MCF 10A (cell line): ENCODE data around the gene BCL2L12. TPM values are rescaled to one million over a fixed set of nuclear protein-coding genes. Genes with fewer than 3 reads are reported as not detected.

Experiments used
- BruUV-seq: library from RNA; stranded (reverse); fragments of 400-500 nt; replicated peaks from 2 replicates; lab custom pipeline; 2021; lab: Mats Ljungman, UMichigan
- CTCF ChIA-PET: fragments of 300-600 bp; sonication (Branson Sonifier 250); formaldehyde crosslinking; extraction: SDS; loops from one replicate; lab custom pipeline; 2021; ENCODE audit warnings: antibody characterized with exemption, inconsistent platforms; lab: Yijun Ruan, JAX
- POLR2A ChIA-PET: fragments of 300-600, 350-650 bp; sonication (Branson Sonifier 250); formaldehyde crosslinking; extraction: SDS; loops from one replicate; lab custom pipeline; 2020; ENCODE audit warnings: antibody characterized with exemption, inconsistent platforms; lab: Yijun Ruan, JAX
- DNase-seq: peaks from one replicate; pipeline ENCODE4 v3.0.0-alpha.2; 2018; ENCODE audit not compliant: unreplicated experiment
- H3K27ac Mint-ChIP-seq: one replicate; pipeline ENCODE4 v1.8.0; 2022; ENCODE audit warnings: mild to moderate bottlenecking, low read depth, mixed read lengths; ENCODE audit not compliant: unreplicated experiment
- H3K27me3 Mint-ChIP-seq: one replicate; pipeline ENCODE4 v1.8.0; 2022; ENCODE audit warnings: mixed read lengths; ENCODE audit not compliant: insufficient read depth, unreplicated experiment
- H3K36me3 Mint-ChIP-seq: one replicate; pipeline ENCODE4 v1.8.0; 2022; ENCODE audit warnings: mild to moderate bottlenecking, moderate library complexity, mixed read lengths; ENCODE audit not compliant: insufficient read depth, unreplicated experiment
- H3K4me1 Mint-ChIP-seq: one replicate; pipeline ENCODE4 v1.8.0; 2022; ENCODE audit warnings: mixed read lengths; ENCODE audit not compliant: insufficient read depth, unreplicated experiment
- H3K4me3 Mint-ChIP-seq: one replicate; pipeline ENCODE4 v1.8.0; 2022; ENCODE audit warnings: mild to moderate bottlenecking, moderate library complexity, mixed read lengths; ENCODE audit not compliant: unreplicated experiment
- H3K9me3 Mint-ChIP-seq: one replicate; pipeline ENCODE4 v1.8.0; 2022; ENCODE audit warnings: mixed read lengths; ENCODE audit not compliant: unreplicated experiment
- intact Hi-C: fragments of 100-400 bp; cut with micrococcal nuclease; formaldehyde crosslinking; loops from 2 replicates; pipeline ENCODE4 v1.14.1; 2022
- total RNA-seq: library from RNA; stranded (reverse); gene quantifications from 2 replicates; pipeline ENCODE4 v1.2.3, GENCODE V29; 2022
- TF ChIP-seq, protein P1 (sequence below): fragments of 200-600 bp; IDR thresholded peaks from one replicate; pipeline ENCODE4 v1.8.0; 2022; ENCODE audit warnings: antibody characterized with exemption, mild to moderate bottlenecking; ENCODE audit not compliant: unreplicated experiment

The BCL2L12 gene
- total RNA-seq, 1 experiment from 2014 or later = 36.0 TPM

DNA sequence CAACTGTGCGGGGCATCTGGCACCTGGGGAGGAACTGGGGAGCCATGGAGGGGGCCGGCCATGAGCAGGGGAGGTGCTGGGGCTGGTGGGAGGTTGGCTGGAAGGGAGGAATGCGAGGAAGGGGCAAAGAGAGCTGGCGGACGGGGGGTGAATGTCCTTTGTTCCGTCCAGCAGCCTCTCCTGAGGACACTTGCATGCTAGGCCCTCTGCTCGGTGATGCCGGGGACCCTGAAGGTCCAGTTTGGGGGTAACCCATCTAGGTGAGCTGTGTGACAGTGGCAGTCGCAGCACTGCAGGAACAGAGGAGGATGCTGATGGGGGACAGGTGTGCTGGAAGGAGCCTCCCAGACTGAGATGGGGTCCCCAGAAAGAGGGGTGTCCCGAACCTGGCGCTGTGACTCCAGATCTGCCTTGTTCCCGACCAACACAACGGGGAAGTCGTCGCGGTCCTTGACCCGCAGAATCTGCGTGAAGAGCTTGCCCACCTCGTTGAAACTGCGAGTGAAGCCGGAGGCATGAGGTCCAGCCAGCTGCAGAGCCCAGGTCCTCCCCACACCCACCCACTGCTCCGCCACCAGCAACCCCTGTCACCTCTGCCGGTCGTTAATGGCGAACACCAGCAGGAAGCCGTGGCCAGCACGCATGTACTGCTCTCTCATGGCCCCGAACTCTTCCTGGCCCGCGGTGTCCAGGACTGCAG is 29.4 kb upstream of the BCL2L12 start:
- Mint-ChIP-seq H3K4me1 (peaks cover 24% of the 10 kb centered on the region), H3K27me3 (no peaks in the 10 kb centered on the region), H3K9me3 (no peaks in the 10 kb centered on the region), H3K36me3 (peaks cover 38% of the 10 kb centered on the region), H3K4me3 (no peak overlapping the region), H3K27ac (peak overlapping the region; percentile 7)
- POLR2A ChIA-PET = interaction anchor here (0.6 to 2.9 kb wide), 5 partner anchors 19 to 347 kb away, joined by 3 to 10 read pairs (median 3); no protein-coding TSS in a partner anchor
- TF ChIP-seq, protein P1, sequence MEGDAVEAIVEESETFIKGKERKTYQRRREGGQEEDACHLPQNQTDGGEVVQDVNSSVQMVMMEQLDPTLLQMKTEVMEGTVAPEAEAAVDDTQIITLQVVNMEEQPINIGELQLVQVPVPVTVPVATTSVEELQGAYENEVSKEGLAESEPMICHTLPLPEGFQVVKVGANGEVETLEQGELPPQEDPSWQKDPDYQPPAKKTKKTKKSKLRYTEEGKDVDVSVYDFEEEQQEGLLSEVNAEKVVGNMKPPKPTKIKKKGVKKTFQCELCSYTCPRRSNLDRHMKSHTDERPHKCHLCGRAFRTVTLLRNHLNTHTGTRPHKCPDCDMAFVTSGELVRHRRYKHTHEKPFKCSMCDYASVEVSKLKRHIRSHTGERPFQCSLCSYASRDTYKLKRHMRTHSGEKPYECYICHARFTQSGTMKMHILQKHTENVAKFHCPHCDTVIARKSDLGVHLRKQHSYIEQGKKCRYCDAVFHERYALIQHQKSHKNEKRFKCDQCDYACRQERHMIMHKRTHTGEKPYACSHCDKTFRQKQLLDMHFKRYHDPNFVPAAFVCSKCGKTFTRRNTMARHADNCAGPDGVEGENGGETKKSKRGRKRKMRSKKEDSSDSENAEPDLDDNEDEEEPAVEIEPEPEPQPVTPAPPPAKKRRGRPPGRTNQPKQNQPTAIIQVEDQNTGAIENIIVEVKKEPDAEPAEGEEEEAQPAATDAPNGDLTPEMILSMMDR = no peak
- BruUV-seq = no TSS peak
- CTCF ChIA-PET = interaction anchor here (0.6 to 0.9 kb wide), 5 partner anchors 20 to 269 kb away, joined by 3 read pairs; no protein-coding TSS in a partner anchor
- intact Hi-C loops = no loop called here
- no peak for DNase-seq

DNA sequence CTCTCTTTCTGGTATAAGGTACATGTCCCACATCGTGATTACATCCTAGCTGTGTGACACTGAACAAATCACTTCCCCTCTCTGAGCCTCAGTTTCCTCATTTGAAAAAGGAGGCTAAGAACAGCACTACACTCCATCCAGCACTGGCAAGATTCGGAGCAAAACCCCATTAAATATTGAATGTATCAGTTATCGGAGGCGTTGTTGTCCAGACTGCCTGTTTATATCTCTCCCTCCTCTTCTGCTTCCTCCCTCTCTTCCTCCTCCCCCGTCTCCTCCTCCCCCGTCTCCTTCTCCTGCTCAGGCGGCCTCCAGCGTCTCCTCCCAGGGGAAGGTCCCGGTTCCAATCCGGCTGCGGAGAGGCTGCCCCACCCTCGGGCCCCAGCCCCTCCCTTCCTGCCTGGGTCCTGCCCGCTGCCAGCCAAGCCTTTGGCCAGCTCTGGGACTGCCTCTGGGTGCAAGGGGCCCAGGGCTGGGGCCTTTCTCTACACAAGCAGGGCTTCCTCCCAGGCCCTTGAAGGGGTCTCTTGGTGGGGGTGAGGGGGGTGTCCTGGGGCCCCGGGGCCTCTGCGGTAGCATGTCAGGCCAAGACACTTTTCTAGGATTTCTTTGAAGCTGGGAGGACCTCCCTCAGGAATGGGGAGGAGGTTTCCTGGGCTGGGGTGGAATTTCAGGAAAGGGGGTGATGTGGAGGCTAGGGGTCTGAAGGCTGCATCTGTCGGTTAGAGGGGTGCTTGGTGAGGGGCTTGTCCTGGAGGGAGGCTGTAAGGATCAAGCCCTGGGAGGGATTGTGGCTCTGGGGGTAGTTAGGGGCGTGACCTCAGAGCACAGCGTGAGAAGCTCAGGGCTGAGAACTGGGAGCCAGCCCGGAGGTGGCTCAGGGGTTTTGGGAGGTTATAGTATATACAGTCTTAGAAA is 27.7 kb upstream of the BCL2L12 start:
- intact Hi-C loops = no loop called here
- CTCF ChIA-PET = interaction anchor here (0.6 to 0.7 kb wide), 3 partner anchors 18 to 308 kb away, joined by 3 to 4 read pairs (median 3); no protein-coding TSS in a partner anchor
- H3K4me1 Mint-ChIP-seq = peaks cover 30% of the 10 kb centered on the region
- TF ChIP-seq, protein P1 = no peak
- DNase-seq = peak; percentile 93
- no peaks in the 10 kb centered on the region for H3K9me3 Mint-ChIP-seq
- H3K27ac Mint-ChIP-seq = peak overlapping the region; percentile 95
- no TSS peak for BruUV-seq
- H3K27me3 Mint-ChIP-seq = no peaks in the 10 kb centered on the region
- peaks cover 32% of the 10 kb centered on the region for H3K36me3 Mint-ChIP-seq
- POLR2A ChIA-PET = interaction anchor here (0.6 to 7.5 kb wide), 12 partner anchors 20 to 796 kb away, joined by 3 to 136 read pairs (median 4); partner anchors contain the start of genes AKT1S1, BCL2L12, IRF3 and NOSIP
- peak overlapping the region; percentile 84 for H3K4me3 Mint-ChIP-seq

DNA sequence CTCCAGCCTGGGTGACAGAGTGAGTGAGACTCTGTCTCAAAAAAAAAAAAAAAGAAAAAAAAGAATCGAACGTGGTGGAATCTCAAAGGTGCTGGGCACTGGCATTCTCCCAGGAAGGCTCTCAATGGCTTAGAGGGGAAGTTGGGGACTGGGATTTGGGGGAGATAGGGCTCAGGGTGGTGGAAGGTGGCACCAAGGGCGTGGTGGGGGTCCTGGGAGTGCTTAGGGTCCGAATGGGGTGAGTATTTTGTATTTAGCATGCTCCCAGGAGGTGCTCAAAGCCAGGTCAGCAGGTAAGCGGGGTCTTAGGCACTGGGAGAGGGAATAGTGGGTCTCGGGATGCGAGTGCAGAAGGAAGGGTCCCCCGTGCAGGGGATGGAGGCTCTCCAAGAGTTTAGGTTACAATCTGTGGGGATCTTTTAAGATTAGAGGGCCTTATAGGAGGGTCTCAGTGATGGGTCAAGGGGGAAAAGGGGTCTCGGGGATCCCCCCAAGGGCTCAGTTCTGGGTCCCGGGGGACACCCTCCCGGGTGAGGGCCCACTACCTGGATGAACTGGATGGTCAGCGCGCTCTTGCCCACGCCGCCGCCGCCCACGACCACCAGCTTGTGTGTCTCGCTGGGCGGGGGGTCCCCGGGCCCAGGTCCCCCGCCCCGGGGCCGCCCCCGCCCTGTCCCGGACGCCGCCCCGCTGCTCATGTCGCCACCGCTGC is 26.2 kb upstream of the BCL2L12 start:
- peaks cover 31% of the 10 kb centered on the region for H3K36me3 Mint-ChIP-seq
- intact Hi-C loops = loop anchor here (1.0 to 2.0 kb wide), 4 partner anchors 37 to 143 kb away; partner anchors contain the start of genes NOSIP, PRRG2 and RPS11
- peak overlapping the region; percentile 95 for H3K27ac Mint-ChIP-seq
- TF ChIP-seq, protein P1 = no peak
- no peak for DNase-seq
- ChIA-PET CTCF (interaction anchor here (0.6 to 1.2 kb wide), 6 partner anchors 32 to 70 kb away, joined by 3 to 4 read pairs (median 3); no protein-coding TSS in a partner anchor), POLR2A (interaction anchor here (0.6 to 7.5 kb wide), 20 partner anchors 8 to 936 kb away, joined by 3 to 167 read pairs (median 8); partner anchors contain the start of genes AKT1S1, ALDH16A1, AP2A1 and ATF5)
- no peaks in the 10 kb centered on the region for H3K27me3 Mint-ChIP-seq
- no TSS peak for BruUV-seq
- H3K4me1 Mint-ChIP-seq = peaks cover 41% of the 10 kb centered on the region
- no peaks in the 10 kb centered on the region for H3K9me3 Mint-ChIP-seq
- H3K4me3 Mint-ChIP-seq = peak overlapping the region; percentile 84
